ENCODE measurements around the gene GSG1L. TPM values are rescaled to one million over a fixed set of nuclear protein-coding genes. Genes with fewer than 3 reads are reported as not detected.
"Not testable (repeated sequence)": the region's sequence is repeated elsewhere in the genome, so short reads cannot be mapped to it uniquely, and the experiment has no call there.

Gene GSG1L
- total RNA-seq, 1 experiment from 2014 or later = not detected

DNA sequence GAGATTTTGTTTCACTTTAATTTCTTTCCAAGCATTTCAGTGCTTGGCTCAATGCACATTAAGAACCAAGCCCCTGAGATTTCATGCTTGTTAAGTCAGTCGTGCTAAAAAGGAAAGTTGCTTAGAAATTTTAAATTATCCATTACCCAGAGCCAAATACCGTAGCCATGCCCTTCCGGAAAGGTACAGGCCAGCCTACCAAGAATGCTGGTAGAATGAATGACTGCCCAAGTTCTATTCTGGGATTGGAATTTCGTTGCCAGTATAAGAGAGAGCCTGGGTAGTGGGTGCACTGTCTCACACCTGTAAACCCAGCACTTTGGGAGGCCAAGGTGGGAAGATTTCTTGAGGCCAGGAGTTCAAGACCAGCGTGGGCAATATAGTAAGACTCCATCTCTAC lies 319.6 kb downstream of the GSG1L start:
- Histone ChIP-seq H3K4me1 (ENCODE audit: low read length) (no peaks in the 10 kb centered on the region), H3K79me2 (ENCODE audit: low read length) (no peaks in the 10 kb centered on the region), H2AFZ (ENCODE audit: low read length) (no peak overlapping the region), H3K27ac (ENCODE audit: low read length) (no peak overlapping the region), H3K9me2 (replicated peaks; ENCODE audit: insufficient read depth, low read length) (no peaks in the 10 kb centered on the region), H3K27me3 (ENCODE audit: low read length) (no peaks in the 10 kb centered on the region), H3K36me3 (ENCODE audit: insufficient read depth, low read length) (no peaks in the 10 kb centered on the region), H4K20me1 (ENCODE audit: insufficient read depth, low read depth, low read length) (no peaks in the 10 kb centered on the region), H3K4me3 (ENCODE audit: low read length) (no peak overlapping the region), H3K4me2 (ENCODE audit: low read depth, low read length, poor library complexity, severe bottlenecking) (no peak overlapping the region), H3K9ac (ENCODE audit: low read length) (no peak overlapping the region), H3K9me3 (ENCODE audit: low read length) (no peaks in the 10 kb centered on the region)
- DNase-seq = no peak

DNA sequence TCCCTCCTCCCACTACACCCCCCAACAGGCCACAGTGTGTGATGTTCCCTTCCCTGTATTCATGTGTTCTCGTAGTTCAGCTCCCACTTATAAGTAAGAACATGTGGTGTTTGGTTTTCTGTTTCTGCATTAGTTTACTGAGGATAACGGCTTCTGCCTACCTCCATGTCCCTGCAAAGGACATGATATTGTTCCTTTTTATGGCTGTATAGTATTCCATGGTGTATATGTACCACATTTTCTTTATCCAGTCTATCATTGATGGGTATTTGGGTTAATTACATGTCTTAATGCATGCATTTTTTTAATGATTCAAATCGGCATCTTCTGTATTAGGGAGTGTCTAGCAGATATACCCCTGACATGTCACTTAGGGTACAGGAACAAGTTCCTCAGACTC lies 320.5 kb downstream of the GSG1L start:
- H3K4me3 ChIP-seq (ENCODE audit: low read length); H3K9me2 ChIP-seq (replicated peaks; ENCODE audit: insufficient read depth, low read length); H3K4me1 ChIP-seq (ENCODE audit: low read length); H3K36me3 ChIP-seq (ENCODE audit: insufficient read depth, low read length); H2AFZ ChIP-seq (ENCODE audit: low read length); H3K27me3 ChIP-seq (ENCODE audit: low read length); H3K4me2 ChIP-seq (ENCODE audit: low read depth, low read length, poor library complexity, severe bottlenecking); H3K27ac ChIP-seq (ENCODE audit: low read length); DNase-seq; H3K79me2 ChIP-seq (ENCODE audit: low read length); H3K9ac ChIP-seq (ENCODE audit: low read length); H4K20me1 ChIP-seq (ENCODE audit: insufficient read depth, low read depth, low read length); H3K9me3 ChIP-seq (ENCODE audit: low read length): not testable (repeated sequence)

DNA sequence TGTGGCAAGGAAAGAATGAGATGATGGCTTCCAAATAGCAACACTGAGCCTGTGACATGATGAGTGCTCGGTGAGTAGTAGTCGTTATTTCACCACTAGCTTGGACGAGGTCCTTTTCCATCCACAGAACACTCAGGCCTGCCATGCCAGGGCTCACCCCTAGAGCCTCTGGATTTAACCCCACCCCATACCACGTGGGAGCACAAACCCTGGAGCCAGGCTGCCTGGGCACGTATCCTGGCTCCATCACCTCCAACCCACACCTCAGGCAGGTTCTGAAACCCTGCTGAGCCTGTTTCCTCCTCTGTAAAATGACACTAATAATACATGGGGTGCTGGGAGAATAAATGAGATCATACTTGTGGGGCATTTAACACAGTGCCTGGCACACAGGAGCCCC lies 321.2 kb downstream of the GSG1L start:
- DNase-seq = no peak
- Histone ChIP-seq H3K4me3 (ENCODE audit: low read length) (no peak overlapping the region), H3K9me2 (replicated peaks; ENCODE audit: insufficient read depth, low read length) (no peaks in the 10 kb centered on the region), H4K20me1 (ENCODE audit: insufficient read depth, low read depth, low read length) (no peaks in the 10 kb centered on the region), H3K9me3 (ENCODE audit: low read length) (no peaks in the 10 kb centered on the region), H3K27ac (ENCODE audit: low read length) (no peak overlapping the region), H3K4me2 (ENCODE audit: low read depth, low read length, poor library complexity, severe bottlenecking) (no peak overlapping the region), H3K4me1 (ENCODE audit: low read length) (no peaks in the 10 kb centered on the region), H3K36me3 (ENCODE audit: insufficient read depth, low read length) (no peaks in the 10 kb centered on the region), H2AFZ (ENCODE audit: low read length) (no peak overlapping the region), H3K9ac (ENCODE audit: low read length) (no peak overlapping the region), H3K79me2 (ENCODE audit: low read length) (no peaks in the 10 kb centered on the region), H3K27me3 (ENCODE audit: low read length) (no peaks in the 10 kb centered on the region)

DNA sequence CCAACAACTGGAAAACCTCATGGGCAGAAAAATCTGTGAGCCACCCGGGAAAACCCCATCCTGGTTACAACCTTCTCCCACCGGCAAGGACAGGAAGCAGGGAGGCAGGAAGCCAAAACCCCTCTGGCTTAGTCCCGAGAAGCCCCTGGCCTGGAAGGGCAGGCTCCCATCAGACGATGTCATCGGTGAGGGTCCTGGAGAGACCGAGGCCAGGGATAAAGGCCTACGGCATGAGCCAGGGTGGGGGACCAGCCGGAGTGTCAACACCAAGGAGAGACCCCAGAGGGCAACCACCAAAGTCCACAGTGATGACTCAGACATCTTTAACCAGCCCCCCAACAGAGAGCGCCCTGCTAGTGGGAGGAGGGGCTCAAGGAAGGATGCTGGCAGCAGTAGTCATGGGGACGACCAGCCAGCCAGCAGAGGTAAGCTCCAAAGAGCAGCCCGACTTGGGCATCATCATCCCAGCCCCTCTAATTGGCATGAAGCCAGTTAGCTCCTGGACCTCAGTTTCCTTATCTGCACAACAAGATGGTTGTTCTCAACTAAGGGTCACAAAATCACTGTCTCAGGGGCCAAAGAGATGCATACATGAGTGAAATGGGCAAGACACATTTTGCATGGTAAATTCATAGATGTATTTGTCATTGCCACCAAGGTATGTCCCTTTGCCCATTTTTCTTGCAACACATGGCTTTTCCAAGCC lies 322.9 kb downstream of the GSG1L start:
- Histone ChIP-seq H4K20me1 (ENCODE audit: insufficient read depth, low read depth, low read length) (no peaks in the 10 kb centered on the region), H3K9ac (ENCODE audit: low read length) (no peak overlapping the region), H3K4me3 (ENCODE audit: low read length) (no peak overlapping the region), H3K4me2 (ENCODE audit: low read depth, low read length, poor library complexity, severe bottlenecking) (no peak overlapping the region), H3K36me3 (ENCODE audit: insufficient read depth, low read length) (no peaks in the 10 kb centered on the region), H2AFZ (ENCODE audit: low read length) (no peak overlapping the region), H3K9me2 (replicated peaks; ENCODE audit: insufficient read depth, low read length) (no peaks in the 10 kb centered on the region), H3K9me3 (ENCODE audit: low read length) (no peaks in the 10 kb centered on the region), H3K79me2 (ENCODE audit: low read length) (no peaks in the 10 kb centered on the region), H3K27me3 (ENCODE audit: low read length) (no peaks in the 10 kb centered on the region), H3K27ac (ENCODE audit: low read length) (no peak overlapping the region), H3K4me1 (ENCODE audit: low read length) (no peaks in the 10 kb centered on the region)
- DNase-seq = no peak

DNA sequence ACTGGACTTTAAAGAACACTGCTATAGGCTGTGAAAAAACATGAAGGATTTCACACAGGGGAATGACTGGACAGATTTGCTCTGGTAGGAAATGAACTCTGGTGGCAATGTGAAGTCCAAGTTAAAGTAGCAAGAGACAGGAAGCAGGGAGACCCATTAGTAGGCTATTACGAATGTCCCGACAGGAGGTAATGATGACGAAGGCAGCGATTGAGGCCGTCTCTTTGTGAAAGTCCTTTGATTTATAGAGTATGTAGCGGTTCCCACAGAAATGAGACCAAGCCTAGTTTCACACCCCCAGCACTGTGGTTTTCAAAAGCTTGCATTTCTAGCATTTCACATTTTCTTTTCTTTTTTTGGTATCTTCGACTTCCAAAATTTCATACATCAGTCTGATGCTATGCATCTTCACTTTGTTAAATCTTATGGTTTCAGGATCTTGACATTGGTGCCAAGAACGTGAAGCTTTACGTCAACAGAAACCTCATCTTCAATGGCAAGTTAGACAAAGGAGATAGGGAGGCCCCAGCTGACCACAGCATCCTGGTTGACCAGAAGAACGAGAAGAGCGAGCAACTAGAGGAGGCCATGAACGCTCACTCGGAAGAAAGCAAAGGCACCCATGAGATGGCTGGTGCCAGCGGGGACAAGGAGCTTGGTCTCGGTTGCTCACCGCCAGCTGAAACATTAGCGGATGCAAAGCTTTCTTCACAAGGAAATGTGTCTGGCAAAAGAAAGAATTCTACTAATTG lies 323.7 kb downstream of the GSG1L start:
- no peak overlapping the region for H3K9ac ChIP-seq (ENCODE audit: low read length)
- no peaks in the 10 kb centered on the region for H3K79me2 ChIP-seq (ENCODE audit: low read length)
- H3K36me3 ChIP-seq (ENCODE audit: insufficient read depth, low read length) = no peaks in the 10 kb centered on the region
- no peak overlapping the region for H3K4me2 ChIP-seq (ENCODE audit: low read depth, low read length, poor library complexity, severe bottlenecking)
- no peak overlapping the region for H3K27ac ChIP-seq (ENCODE audit: low read length)
- H3K4me3 ChIP-seq (ENCODE audit: low read length) = no peak overlapping the region
- H4K20me1 ChIP-seq (ENCODE audit: insufficient read depth, low read depth, low read length) = no peaks in the 10 kb centered on the region
- no peaks in the 10 kb centered on the region for H3K9me3 ChIP-seq (ENCODE audit: low read length)
- H2AFZ ChIP-seq (ENCODE audit: low read length) = no peak overlapping the region
- no peaks in the 10 kb centered on the region for H3K9me2 ChIP-seq (replicated peaks; ENCODE audit: insufficient read depth, low read length)
- no peak for DNase-seq
- H3K27me3 ChIP-seq (ENCODE audit: low read length) = no peaks in the 10 kb centered on the region
- H3K4me1 ChIP-seq (ENCODE audit: low read length) = no peaks in the 10 kb centered on the region

DNA sequence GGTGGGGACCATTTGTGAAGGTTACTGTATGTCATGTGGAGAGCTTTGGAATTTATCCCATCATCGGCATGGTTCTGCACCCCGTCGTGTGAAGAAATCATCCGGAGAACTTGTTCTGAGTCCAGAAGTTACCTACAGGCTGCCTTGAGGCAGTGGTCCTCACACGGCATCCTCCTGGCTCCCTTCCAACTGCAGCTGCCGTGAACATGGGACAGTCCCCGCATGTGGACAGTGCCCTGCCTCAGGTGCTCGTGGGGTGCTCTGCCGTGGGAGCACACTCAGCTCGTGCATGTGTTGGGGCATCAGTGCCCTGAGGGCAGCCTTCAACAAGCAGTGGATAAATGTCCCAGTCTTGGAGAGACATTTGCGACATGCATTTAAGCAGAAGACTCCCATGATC lies 324.9 kb downstream of the GSG1L start:
- H2AFZ ChIP-seq (ENCODE audit: low read length) = no peak overlapping the region
- DNase-seq = no peak

More for the DNA sequence above, 324.9 kb downstream of the GSG1L start:
- no peak overlapping the region for H3K4me2 ChIP-seq (ENCODE audit: low read depth, low read length, poor library complexity, severe bottlenecking)
- no peaks in the 10 kb centered on the region for H4K20me1 ChIP-seq (ENCODE audit: insufficient read depth, low read depth, low read length)
- H3K27ac ChIP-seq (ENCODE audit: low read length) = no peak overlapping the region
- H3K36me3 ChIP-seq (ENCODE audit: insufficient read depth, low read length) = no peaks in the 10 kb centered on the region
- H3K4me1 ChIP-seq (ENCODE audit: low read length) = no peaks in the 10 kb centered on the region
- no peaks in the 10 kb centered on the region for H3K79me2 ChIP-seq (ENCODE audit: low read length)
- no peak overlapping the region for H3K4me3 ChIP-seq (ENCODE audit: low read length)
- no peak overlapping the region for H3K9ac ChIP-seq (ENCODE audit: low read length)
- H3K27me3 ChIP-seq (ENCODE audit: low read length) = no peaks in the 10 kb centered on the region
- H3K9me3 ChIP-seq (ENCODE audit: low read length) = no peaks in the 10 kb centered on the region
- H3K9me2 ChIP-seq (replicated peaks; ENCODE audit: insufficient read depth, low read length) = no peaks in the 10 kb centered on the region

Small RNA genes lying within 50 kb of the gene (small RNA-seq; reads per million reads assigned to genes)
- gene RNU6-1241P = not detected
- gene RNU6-159P = not detected

Other genes starting within 250 kb of the GSG1L start
- gene XPO6, start 148.3 kb upstream of the GSG1L start, total RNA-seq (2014; rRNA removed; shearing (Covaris generic); ENCODE audit: low replicate concordance) = 136 and 158 TPM in 2 replicates
- 0.07 TPM in 2 replicates for gene SBK1, start 228.8 kb upstream of the GSG1L start, total RNA-seq (2014; rRNA removed; shearing (Covaris generic); ENCODE audit: low replicate concordance)